GM04504 (cell line): ENCODE results near the gene C11orf21.

Experiments used
- DNase-seq: peaks from one replicate; pipeline ENCODE4 v3.0.0-alpha.2; 2012; ENCODE audit warnings: low read depth

C11orf21 gene

DNA sequence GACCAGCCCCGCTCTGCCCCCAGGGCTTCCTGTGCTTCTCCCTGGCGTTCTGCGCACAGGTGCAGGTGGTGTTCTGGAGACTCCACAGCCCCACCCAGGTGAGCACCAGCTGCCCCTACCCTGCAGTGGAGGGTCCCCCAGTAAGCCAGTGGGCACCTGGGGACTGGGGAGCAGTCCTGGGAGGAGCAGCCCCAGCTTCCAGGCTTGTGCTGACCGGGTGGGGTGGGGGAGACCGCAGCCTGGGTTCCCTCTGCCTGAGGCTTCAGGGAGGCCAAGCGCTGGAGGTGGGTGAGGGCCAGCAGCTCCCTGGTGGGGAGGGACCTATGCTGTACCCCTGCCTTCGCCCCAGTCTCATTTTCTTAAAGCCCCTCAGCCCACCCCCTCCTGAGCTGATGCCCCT lies 7.0 kb upstream of the C11orf21 start:
- no peak for DNase-seq

DNA sequence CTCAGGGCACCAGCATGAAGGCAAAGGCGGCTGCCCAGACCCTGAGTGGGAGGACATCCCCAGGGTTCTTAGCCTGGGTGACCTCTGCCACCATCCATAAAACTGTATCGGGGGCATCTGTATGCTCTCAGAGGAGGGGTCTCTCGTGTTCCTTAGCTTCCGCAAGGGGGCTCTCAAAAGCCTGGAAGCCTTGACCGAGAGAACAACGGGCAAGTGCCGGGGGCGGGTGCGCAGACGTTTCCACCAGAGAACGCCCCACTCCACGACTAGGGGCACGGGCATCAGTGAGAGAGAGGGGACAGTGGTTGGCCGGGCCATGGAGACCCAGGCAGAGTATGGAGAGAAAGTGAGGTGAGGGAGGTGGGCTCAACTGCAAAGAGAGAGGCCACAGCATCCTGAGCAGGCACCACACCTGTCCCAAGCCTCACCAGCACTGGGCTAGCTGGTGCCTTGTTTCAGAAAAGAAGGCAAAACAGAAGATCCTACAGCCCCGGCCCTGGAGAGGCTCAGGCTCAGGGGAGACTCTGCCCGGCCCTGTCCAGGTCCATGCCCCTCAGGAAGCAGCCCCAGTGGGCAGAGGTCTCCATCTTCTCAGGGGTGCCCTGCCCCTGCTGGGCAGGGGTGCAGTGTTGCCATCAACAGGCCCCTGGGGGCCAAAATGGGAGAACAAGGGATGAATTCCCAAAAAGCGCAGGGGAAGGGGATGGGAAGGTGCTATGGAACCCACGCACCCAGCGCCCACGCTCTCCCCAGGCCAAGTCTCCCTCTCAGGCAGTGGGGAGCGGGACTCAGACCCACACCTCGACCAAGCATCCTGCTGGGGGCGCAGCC lies 6.0 kb upstream of the C11orf21 start:
- DNase-seq = no peak

GRCh38 chr11:2306877-2307500 lies 5.3 kb upstream of the C11orf21 start:
- peak; percentile 20 for DNase-seq

DNA sequence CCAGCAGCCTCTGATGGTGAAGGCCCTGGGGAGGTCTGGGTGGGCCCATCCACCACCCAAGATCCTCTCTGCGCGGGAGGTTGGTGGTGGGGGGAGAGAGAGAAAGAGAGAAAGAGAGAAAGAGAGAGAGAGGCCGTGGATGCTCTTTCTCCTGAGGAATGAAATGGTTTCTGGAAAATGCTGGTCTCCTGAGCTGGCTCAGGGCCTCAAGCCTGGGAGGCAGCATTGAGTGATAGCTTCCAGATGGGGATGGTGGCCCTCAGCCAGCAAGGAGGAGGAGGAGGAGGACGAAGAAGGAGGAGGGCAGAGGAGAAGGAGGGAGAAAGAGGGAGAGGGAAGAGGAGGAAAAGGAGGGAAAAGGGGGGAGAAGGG lies 4.7 kb upstream of the C11orf21 start:
- DNase-seq = peak; percentile 88

GRCh38 chr11:2305788-2306451 lies 4.2 kb upstream of the C11orf21 start:
- peak; percentile 26 for DNase-seq

GRCh38 chr11:2305140-2305778 lies 3.5 kb upstream of the C11orf21 start:
- peak; percentile 36 for DNase-seq

DNA sequence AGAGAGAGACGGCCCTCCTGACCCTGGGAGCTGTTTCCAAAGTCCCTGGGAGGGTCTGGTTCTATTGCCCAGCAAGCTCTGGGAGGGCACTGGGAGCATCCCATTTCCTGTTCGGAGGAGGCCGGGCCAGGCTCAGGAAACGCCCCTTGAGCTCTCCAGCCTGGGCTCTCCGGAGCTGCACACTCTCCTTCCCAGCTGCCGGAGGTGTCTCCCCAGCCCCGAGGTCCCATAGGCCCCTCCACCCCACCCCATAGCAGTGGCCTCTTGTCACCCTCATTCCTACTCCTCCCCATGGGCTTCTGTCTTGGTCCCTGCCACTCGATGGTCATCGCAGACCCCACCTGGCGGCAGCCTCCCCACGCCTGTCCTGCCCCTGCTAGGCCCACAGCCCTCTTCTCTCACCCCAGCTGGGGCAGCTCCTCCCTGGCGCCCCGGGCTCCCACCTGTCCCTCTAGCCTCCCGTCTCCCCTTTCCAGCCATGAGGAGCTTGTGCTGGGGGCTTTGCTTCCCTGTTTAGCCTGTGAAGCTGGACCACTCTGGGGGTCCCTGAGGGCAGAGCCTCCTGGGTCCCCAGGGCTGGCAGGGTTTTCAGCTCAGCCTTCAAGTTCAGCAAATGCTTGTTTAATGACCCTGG lies 2.9 kb upstream of the C11orf21 start:
- no peak for DNase-seq

GRCh38 chr11:2303627-2304505 lies 2.1 kb upstream of the C11orf21 start:
- DNase-seq = no peak

DNA sequence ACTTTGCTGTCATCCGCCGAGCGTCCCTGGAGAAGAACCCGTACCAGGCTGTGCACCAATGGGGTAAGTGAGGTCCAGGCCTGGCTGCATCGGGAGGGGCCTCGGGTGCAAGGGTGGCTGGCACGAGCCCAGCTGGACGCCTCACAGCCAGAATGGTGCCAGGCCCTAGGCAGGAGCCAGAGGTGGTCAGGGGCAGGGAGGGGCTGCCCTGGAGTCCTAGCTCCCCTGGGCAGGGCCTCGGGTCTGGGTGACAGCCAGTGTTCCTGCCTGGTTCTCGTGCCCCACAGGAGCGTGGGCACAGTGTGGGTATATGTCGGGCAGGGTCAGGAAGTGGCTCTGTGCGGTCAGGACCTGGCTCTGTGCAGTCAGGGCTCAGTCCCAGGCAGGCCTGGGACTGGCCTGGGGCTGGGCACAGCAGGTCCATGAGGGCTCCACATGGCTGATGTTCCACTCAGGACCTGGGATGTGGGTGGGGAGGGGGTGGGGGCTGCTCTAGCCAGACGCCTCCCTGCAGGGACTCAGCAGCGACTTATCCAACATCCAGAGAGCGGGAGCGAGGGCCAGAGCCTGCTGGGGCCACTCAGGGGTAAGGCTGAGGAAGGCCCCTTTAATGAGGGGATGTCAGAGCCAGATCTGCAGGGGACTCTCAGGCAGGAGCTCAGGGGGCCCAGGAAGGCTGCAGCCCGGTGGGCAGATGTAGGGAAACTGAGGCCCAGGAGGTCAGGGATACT lies 1.3 kb upstream of the C11orf21 start:
- no peak for DNase-seq

DNA sequence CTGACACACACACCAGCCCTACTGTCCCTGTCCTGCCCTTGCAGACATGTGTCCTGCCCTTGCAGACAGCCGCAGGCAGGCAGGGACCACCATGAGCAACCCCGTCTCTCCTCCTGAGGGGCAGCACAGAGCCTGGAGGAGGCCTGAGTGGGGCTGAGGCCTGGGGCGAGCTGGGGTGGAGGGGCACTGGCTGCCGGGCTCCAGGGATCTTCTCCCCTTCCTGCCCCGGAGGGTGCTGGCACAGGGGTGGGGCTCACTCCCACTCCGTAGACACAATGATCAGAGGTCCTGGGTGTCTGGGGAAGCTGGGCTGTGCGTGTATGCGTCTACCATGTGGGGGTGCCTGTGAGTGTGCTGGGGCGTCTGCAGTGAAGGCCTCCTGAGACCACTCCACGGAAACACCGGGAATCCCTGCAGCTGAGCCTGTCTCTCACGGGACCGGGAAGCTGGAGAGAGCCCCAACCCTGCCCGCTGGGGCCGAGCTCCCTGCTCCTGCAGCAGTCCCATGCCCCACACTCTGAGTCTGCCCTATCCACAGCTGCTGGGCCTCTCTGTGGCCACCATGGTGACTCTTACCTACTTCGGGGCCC lies 683 bp upstream of the C11orf21 start:
- no peak for DNase-seq

DNA sequence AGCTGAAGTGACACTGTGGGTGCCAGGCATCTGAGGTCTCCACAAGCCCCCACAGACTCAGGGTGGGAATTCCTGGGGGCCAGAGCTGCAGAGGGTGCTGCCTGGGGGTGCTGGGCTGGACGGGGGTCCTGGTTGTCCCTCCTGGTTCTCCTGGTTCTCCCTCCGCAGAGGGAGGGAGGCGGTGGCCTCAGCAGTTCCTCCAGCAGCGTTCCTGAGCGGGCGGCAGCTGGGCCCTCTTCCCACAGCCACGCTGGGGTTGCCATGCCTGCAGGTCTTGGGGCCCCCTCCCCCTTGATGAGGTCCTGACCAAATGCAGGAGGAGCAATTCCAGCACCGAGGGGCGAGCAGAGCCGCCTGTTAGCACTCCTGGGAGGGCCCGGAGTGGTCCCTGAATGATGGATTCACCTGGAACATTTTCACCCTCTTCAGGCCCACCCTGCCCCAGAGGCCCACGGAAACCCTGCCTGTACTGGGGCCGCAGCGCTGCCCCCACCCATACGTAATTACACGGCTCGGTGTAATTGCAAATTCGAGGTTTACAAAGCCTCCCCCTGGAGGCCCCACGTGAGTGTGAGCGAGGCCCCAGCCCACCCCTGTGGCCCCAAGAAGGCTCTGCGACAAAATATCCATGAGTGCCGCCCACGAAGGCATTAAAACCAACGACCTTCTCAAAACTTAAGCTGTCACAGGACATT lies 635 bp downstream of the C11orf21 start:
- no peak for DNase-seq

GRCh38 chr11:2300290-2300935 lies 1.3 kb downstream of the C11orf21 start:
- DNase-seq = no peak

DNA sequence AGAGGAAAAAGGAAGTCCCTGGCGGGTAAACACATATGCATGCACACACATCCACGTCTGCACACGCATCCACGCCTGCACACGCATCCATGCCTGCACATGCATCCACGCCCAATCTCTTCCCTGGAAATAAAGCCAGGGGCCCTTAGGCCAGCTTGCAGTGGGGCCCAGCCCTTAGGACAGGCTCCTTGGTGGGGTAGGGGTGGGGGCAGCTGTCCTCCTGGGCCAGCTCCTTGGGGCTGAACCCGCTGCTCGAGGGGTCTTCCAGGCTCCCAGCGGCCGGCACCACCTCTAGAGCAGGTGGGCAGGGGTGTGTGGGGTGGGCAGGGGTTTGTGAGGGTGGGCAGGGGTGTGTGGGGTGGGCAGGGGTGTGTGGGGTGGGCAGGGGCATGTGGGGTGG lies 1.9 kb downstream of the C11orf21 start:
- DNase-seq = no peak

DNA sequence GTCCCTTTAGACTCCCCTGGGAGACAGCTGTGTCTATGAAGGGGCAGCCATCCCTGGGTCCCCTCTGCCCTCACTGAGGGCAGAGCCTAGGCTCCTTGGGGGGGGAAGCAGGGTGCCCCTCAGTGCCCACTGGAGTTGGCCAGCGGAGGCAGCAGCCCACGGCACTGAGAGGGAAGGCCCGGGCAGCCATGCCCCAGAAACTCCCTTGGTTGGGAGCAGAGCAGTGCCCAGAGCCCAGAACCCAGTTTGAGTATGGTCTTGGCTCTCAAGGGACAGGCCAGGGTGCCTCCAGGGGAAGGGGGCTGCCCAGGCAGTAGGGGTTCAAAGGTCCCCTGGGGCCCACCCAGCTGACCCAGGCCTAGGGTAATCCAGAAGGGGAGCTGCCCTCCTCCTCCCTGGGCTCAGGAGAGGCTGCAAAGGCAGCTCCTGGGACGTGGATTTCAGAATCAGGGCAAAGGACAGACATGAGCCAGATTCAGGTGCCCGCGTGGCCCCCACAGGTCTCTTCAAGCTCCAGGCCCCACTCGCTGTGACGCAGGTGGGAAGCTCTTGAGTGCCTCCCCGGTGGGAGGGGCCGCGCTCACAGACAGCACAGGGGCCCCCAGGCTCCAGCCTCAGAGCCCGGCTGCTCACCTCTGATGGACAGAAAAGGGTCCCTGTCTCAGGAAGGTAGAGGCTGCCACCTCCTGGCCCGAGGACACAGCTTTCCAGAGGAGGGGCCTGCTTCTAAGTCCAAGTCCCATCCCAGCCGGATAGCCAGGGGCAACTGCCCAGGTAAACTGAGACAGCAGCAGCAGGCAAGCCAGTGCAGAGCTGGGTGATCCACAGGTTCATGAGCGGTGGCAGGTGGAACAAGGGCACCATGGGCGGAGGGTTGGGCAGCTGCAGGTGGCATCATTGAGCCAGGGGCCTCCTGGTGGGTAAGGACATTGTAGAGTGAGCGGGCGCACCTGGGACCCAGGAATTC lies 2.6 kb downstream of the C11orf21 start:
- DNase-seq = no peak

- no peak for DNase-seq
Observed at GRCh38 chr11:2298131-2298794, 3.5 kb downstream of the C11orf21 start.

DNA sequence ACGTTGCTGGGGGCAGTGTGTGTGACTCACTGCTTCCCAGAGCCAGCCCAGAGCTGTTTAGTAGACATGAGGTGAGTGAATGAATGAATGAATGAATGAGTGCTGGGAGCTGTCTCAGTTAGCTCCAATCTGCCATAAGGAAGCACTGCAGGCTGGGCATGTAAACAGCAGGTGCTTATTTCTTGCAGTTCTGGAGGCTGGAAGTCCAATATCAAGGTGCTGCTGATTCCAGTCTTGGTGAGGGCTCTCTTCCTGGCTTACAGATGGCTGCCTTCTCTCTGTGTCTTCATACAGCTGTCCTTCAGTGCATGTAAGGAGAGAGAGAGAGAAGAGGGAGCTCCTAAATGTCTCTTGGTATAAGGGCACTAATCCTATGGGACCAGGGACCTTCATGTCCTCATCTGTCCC lies 4.1 kb downstream of the C11orf21 start:
- DNase-seq = no peak

- DNase-seq = no peak
Observed at GRCh38 chr11:2296913-2297622, 4.7 kb downstream of the C11orf21 start.
